ENCODE data around the gene BNC2. TPM values are rescaled to one million over a fixed set of nuclear protein-coding genes. Genes with fewer than 3 reads are reported as not detected.

Gene BNC2
- total RNA-seq, 1 donor from 2014 or later: 38.0 TPM

- Mint-ChIP-seq H3K27me3 (ENCODE audit: low read depth, unreplicated experiment) (no peaks in the 10 kb centered on the region), H3K27ac (ENCODE audit: unreplicated experiment) (no peak overlapping the region), H3K9me3 (ENCODE audit: unreplicated experiment) (no peaks in the 10 kb centered on the region), H3K36me3 (ENCODE audit: low read depth, unreplicated experiment) (peaks cover 3% of the 10 kb centered on the region), H3K4me3 (ENCODE audit: unreplicated experiment) (no peak overlapping the region), H3K4me1 (ENCODE audit: low read depth, unreplicated experiment) (peaks cover 24% of the 10 kb centered on the region)
- no peak for TF ChIP-seq EZH2 (IDR thresholded peaks at IDR 0.05; ENCODE audit: insufficient read depth, low read length)
- TF ChIP-seq CTCF (IDR thresholded peaks at IDR 0.05; ENCODE audit: insufficient read depth, low read depth, low read length): no peak
- Histone ChIP-seq H3K36me3 (ENCODE audit: insufficient read depth, low read length) (no peaks in the 10 kb centered on the region), H3K4me1 (ENCODE audit: insufficient read depth, low read length) (no peaks in the 10 kb centered on the region), H4K20me1 (ENCODE audit: insufficient read depth, low read length) (peaks cover 8% of the 10 kb centered on the region), H3K79me2 (ENCODE audit: insufficient read depth, low read length) (peaks cover 16% of the 10 kb centered on the region), H3K27ac (ENCODE audit: low read depth, low read length) (no peak overlapping the region), H3K4me3 (ENCODE audit: insufficient read depth, low read depth, low read length) (no peak overlapping the region), H3K9me3 (ENCODE audit: insufficient read depth, low read depth, low read length) (no peaks in the 10 kb centered on the region), H3K9ac (ENCODE audit: low read length) (no peak overlapping the region), H3K4me2 (ENCODE audit: low read length) (no peak overlapping the region), H3K27me3 (ENCODE audit: insufficient read depth, low read length) (no peaks in the 10 kb centered on the region), H2AFZ (ENCODE audit: low read depth, low read length) (no peak overlapping the region)
- FAIRE-seq (no peak), DNase-seq (ENCODE audit: low read depth) (no peak)
Observed at GRCh38 chr9:16461851-16462250, 408.6 kb downstream of the BNC2 start.

GRCh38 chr9:16461137-16461840, 409.2 kb downstream of the BNC2 start:
- FAIRE-seq (no peak), DNase-seq (ENCODE audit: low read depth) (peak; percentile 47)
- Histone ChIP-seq H3K4me3 (ENCODE audit: insufficient read depth, low read depth, low read length) (no peak overlapping the region), H3K27ac (ENCODE audit: low read depth, low read length) (no peak overlapping the region), H3K4me1 (ENCODE audit: insufficient read depth, low read length) (no peaks in the 10 kb centered on the region), H2AFZ (ENCODE audit: low read depth, low read length) (no peak overlapping the region), H3K9me3 (ENCODE audit: insufficient read depth, low read depth, low read length) (no peaks in the 10 kb centered on the region), H3K9ac (ENCODE audit: low read length) (no peak overlapping the region), H4K20me1 (ENCODE audit: insufficient read depth, low read length) (peaks cover 8% of the 10 kb centered on the region), H3K36me3 (ENCODE audit: insufficient read depth, low read length) (no peaks in the 10 kb centered on the region), H3K4me2 (ENCODE audit: low read length) (no peak overlapping the region), H3K79me2 (ENCODE audit: insufficient read depth, low read length) (peaks cover 16% of the 10 kb centered on the region), H3K27me3 (ENCODE audit: insufficient read depth, low read length) (no peaks in the 10 kb centered on the region)
- H3K36me3 Mint-ChIP-seq (ENCODE audit: low read depth, unreplicated experiment): peaks cover 3% of the 10 kb centered on the region
- TF ChIP-seq CTCF (IDR thresholded peaks at IDR 0.05; ENCODE audit: insufficient read depth, low read depth, low read length) (no peak), EZH2 (IDR thresholded peaks at IDR 0.05; ENCODE audit: insufficient read depth, low read length) (no peak)
- H3K9me3 Mint-ChIP-seq (ENCODE audit: unreplicated experiment): no peaks in the 10 kb centered on the region
- H3K4me1 Mint-ChIP-seq (ENCODE audit: low read depth, unreplicated experiment): peaks cover 27% of the 10 kb centered on the region
- peak overlapping the region; percentile 22 for H3K27ac Mint-ChIP-seq (ENCODE audit: unreplicated experiment)
- H3K4me3 Mint-ChIP-seq (ENCODE audit: unreplicated experiment): no peak overlapping the region
- no peaks in the 10 kb centered on the region for H3K27me3 Mint-ChIP-seq (ENCODE audit: low read depth, unreplicated experiment)

- no peak overlapping the region for H3K27ac Mint-ChIP-seq (ENCODE audit: unreplicated experiment)
- H3K36me3 ChIP-seq (ENCODE audit: insufficient read depth, low read length): no peaks in the 10 kb centered on the region
- no peak overlapping the region for H3K27ac ChIP-seq (ENCODE audit: low read depth, low read length)
- H3K4me3 ChIP-seq (ENCODE audit: insufficient read depth, low read depth, low read length): no peak overlapping the region
- peaks cover 33% of the 10 kb centered on the region for H3K4me1 Mint-ChIP-seq (ENCODE audit: low read depth, unreplicated experiment)
- peaks cover 8% of the 10 kb centered on the region for H4K20me1 ChIP-seq (ENCODE audit: insufficient read depth, low read length)
- peaks cover 3% of the 10 kb centered on the region for H3K36me3 Mint-ChIP-seq (ENCODE audit: low read depth, unreplicated experiment)
- H2AFZ ChIP-seq (ENCODE audit: low read depth, low read length): no peak overlapping the region
- FAIRE-seq (no peak), DNase-seq (ENCODE audit: low read depth) (no peak)
- TF ChIP-seq CTCF (IDR thresholded peaks at IDR 0.05; ENCODE audit: insufficient read depth, low read depth, low read length): no peak
- no peak overlapping the region for H3K4me3 Mint-ChIP-seq (ENCODE audit: unreplicated experiment)
- no peaks in the 10 kb centered on the region for H3K9me3 Mint-ChIP-seq (ENCODE audit: unreplicated experiment)
- H3K79me2 ChIP-seq (ENCODE audit: insufficient read depth, low read length): peaks cover 16% of the 10 kb centered on the region
- no peaks in the 10 kb centered on the region for H3K4me1 ChIP-seq (ENCODE audit: insufficient read depth, low read length)
- no peak overlapping the region for H3K9ac ChIP-seq (ENCODE audit: low read length)
- H3K27me3 ChIP-seq (ENCODE audit: insufficient read depth, low read length): no peaks in the 10 kb centered on the region
- no peak overlapping the region for H3K4me2 ChIP-seq (ENCODE audit: low read length)
- no peaks in the 10 kb centered on the region for H3K9me3 ChIP-seq (ENCODE audit: insufficient read depth, low read depth, low read length)
- no peaks in the 10 kb centered on the region for H3K27me3 Mint-ChIP-seq (ENCODE audit: low read depth, unreplicated experiment)
Observed at GRCh38 chr9:16460696-16461095, 409.8 kb downstream of the BNC2 start.

Measured in astrocyte (in vitro differentiated cells and primary cell).